Stomach (tissue), 9 donors: Measurements from ENCODE around the gene ACP1. TPM values are rescaled to one million over a fixed set of nuclear protein-coding genes. Genes with fewer than 3 reads are reported as not detected.

ENCODE experiments used
- DNase-seq, 2 donors: peaks; one replicate each; pipeline versions ENCODE4 v3.0.0 to v3.0.0-alpha.2; 2013 to 2019
- H3K27ac ChIP-seq, 5 donors: fragments of 200-600 bp in 4 of 5; sonication (generic) in 4 of 5; one replicate each; pipeline ENCODE4 v1.5.1; 2013 to 2019; ENCODE audit warnings: mild to moderate bottlenecking in 1 of 5, moderate library complexity in 1 of 5
- H3K27me3 ChIP-seq, 3 donors: fragments of 200-600 bp; sonication (generic); one replicate each; pipeline ENCODE4 v1.5.1; 2017 to 2019; ENCODE audit warnings: mixed run types in 1 of 3
- H3K36me3 ChIP-seq, 4 donors: fragments of 200-600 bp; sonication (generic); 1 replicate in 3 of 4; 2 replicates in 1 of 4; pipeline ENCODE4 v1.5.1; 2016 to 2019
- H3K4me1 ChIP-seq, 4 donors: fragments of 200-600 bp; sonication (generic); one replicate each; pipeline ENCODE4 v1.5.1; 2016 to 2019
- H3K4me3 ChIP-seq, 4 donors: fragments of 200-600 bp; sonication (generic) in 3 of 4; one replicate each; pipeline ENCODE4 v1.5.1; 2016 to 2019; ENCODE audit warnings: mild to moderate bottlenecking in 1 of 4
- H3K9me3 ChIP-seq, 4 donors: fragments of 200-600 bp; sonication (generic); one replicate each; pipeline ENCODE4 v1.5.1; 2016 to 2019
- CTCF ChIP-seq, 7 experiments: fragments of 450-650 bp in 4 of 7; fragments of 200-600 bp in 3 of 7; sonication (generic) in 3 of 7; IDR thresholded peaks; one replicate each; pipeline ENCODE4 v1.5.1; 2016 to 2019; ENCODE audit warnings: antibody characterized with exemption in 7 of 7, control low read depth in 2 of 7, mild to moderate bottlenecking in 1 of 7
- EP300 ChIP-seq: sonication (generic); formaldehyde crosslinking; IDR thresholded peaks from one replicate; pipeline ENCODE4 v1.6.1; 2017; ENCODE audit warnings: antibody characterized with exemption
- POLR2A ChIP-seq, 4 donors: fragments of 450-650 bp; IDR thresholded peaks; one replicate each; pipeline ENCODE4 v1.6.1; 2016; ENCODE audit warnings: antibody characterized with exemption in 4 of 4, control low read depth in 2 of 4, mild to moderate bottlenecking in 1 of 4, moderate library complexity in 1 of 4
- POLR2AphosphoS5 ChIP-seq, 3 donors: sonication (generic); formaldehyde crosslinking; IDR thresholded peaks; one replicate each; pipeline ENCODE4 v1.6.1; 2016; ENCODE audit warnings: antibody characterized with exemption in 3 of 3
- WGBS, 5 donors: extraction: QIAGEN DNeasy Blood & Tissue Kit in 3 of 5; methylation state at CpG; one replicate each; pipeline versions ENCODE4 v1.1.5 to v1.1.7; 2013 to 2018; 5-methylcytosine and 5-hydroxymethylcytosine counted together
- intact Hi-C: fragments of 100-400 bp; cut with DNase I; formaldehyde crosslinking; loops from one replicate; pipeline ENCODE4 v1.15.1; 2023; ENCODE audit warnings: low total_unique reads
- polyA plus RNA-seq, 3 donors: library from polyadenylated mRNA; stranded (reverse); fragments of 200-250 nt; gene quantifications; one replicate each; pipeline ENCODE4 v1.2.3, GENCODE V29; 2013
- total RNA-seq, 5 donors: library from RNA; depleted of rRNA; stranded (reverse); fragments of >200 nt; gene quantifications; one replicate each; pipeline versions ENCODE4 v1.1.0 to v1.2.3, GENCODE V29; 2014 to 2016
- donor health status: healthy with polysubstance abuse.
- donor health status: Bipolar disorder and iron deficiency.
- donor health status: healthy.

The ACP1 gene
- total and polyA plus RNA-seq, 8 donors: 21.1 to 183 (median 87.5) TPM

GRCh38 chr2:286035-286434, 21.3 kb downstream of the ACP1 start:
- peaks cover 7 to 21% (median 18%) of the 10 kb centered on the region in 4 donors for H3K36me3 ChIP-seq
- 82 to 90% (median 89%) methylated on average over 6 of the region's 6 CpGs for WGBS, 5 donors

GRCh38 chr2:286774-287392, 22.1 kb downstream of the ACP1 start:
- intact Hi-C loops: no loop called here
- Histone ChIP-seq H3K27me3 (peaks cover 9 to 52% (median 32%) of the 10 kb centered on the region in 3 donors), H3K27ac (peak overlapping the region in 3 of 5 donors; percentile 14 to 71 (median 69)), H3K9me3 (no peaks in the 10 kb centered on the region), H3K4me1 (peaks cover 31 to 54% (median 40%) of the 10 kb centered on the region in 4 donors), H3K4me3 (peak overlapping the region; percentile 50 to 66 (median 56)), H3K36me3 (peaks cover 4 to 13% (median 10%) of the 10 kb centered on the region in 4 donors)
- peak in 1 of 2 donors; percentile 16 for DNase-seq
- WGBS, 5 donors: 21 to 32% (median 28%) methylated on average over 20 of the region's 20 CpGs
- TF ChIP-seq POLR2AphosphoS5 (IDR thresholded peaks at IDR 0.05): no peak
- no peak for TF ChIP-seq EP300
- TF ChIP-seq POLR2A (IDR thresholded peaks at IDR 0.05): no peak
- TF ChIP-seq CTCF (IDR thresholded peaks at IDR 0.05): no peak

More at GRCh38 chr2:286035-286434, 21.3 kb downstream of the ACP1 start:
- Histone ChIP-seq H3K9me3 (no peaks in the 10 kb centered on the region), H3K4me1 (peaks cover 31 to 57% (median 40%) of the 10 kb centered on the region in 4 donors), H3K4me3 (no peak overlapping the region), H3K27ac (no peak overlapping the region), H3K27me3 (peaks cover 9 to 50% (median 32%) of the 10 kb centered on the region in 3 donors)
- TF ChIP-seq POLR2AphosphoS5 (IDR thresholded peaks at IDR 0.05) (no peak), EP300 (no peak), CTCF (IDR thresholded peaks at IDR 0.05) (no peak), POLR2A (IDR thresholded peaks at IDR 0.05) (no peak)
- intact Hi-C loops: no loop called here
- no peak for DNase-seq

- Histone ChIP-seq H3K27ac (peak overlapping the region in 4 of 5 donors; percentile 14 to 71 (median 50)), H3K4me3 (peak overlapping the region; percentile 50 to 66 (median 56)), H3K9me3 (no peaks in the 10 kb centered on the region), H3K36me3 (peaks cover 0 to 8% (median 4%) of the 10 kb centered on the region in 4 donors), H3K27me3 (peaks cover 9 to 52% (median 32%) of the 10 kb centered on the region in 3 donors), H3K4me1 (peaks cover 31 to 54% (median 40%) of the 10 kb centered on the region in 4 donors)
- WGBS, 5 donors: 1% methylated on average over 19 to 46 of the region's 46 CpGs
- intact Hi-C loops: no loop called here
- TF ChIP-seq CTCF (IDR thresholded peaks at IDR 0.05): no peak
- TF ChIP-seq EP300: no peak
- no peak for TF ChIP-seq POLR2A (IDR thresholded peaks at IDR 0.05)
- TF ChIP-seq POLR2AphosphoS5 (IDR thresholded peaks at IDR 0.05): no peak
- DNase-seq: peak; percentile 45 to 78
Observed at GRCh38 chr2:287471-287885, 22.7 kb downstream of the ACP1 start.

GRCh38 chr2:287911-288757, 23.4 kb downstream of the ACP1 start, which contains the start of gene ALKAL2:
TSS of gene ALKAL2 (minus strand) at chr2:288091. CDS start at chr2:287835, 256 bp downstream.
- DNase-seq: peak; percentile 39 to 53
- Histone ChIP-seq H3K27ac (peak within 1 kb of the TSS; percentile 14 to 73 (median 69)), H3K9me3 (no peaks in the 10 kb centered on the region), H3K27me3 (peaks cover 9 to 52% (median 32%) of the 10 kb centered on the region in 3 donors), H3K4me3 (peak within 1 kb of the TSS; percentile 50 to 66 (median 56)), H3K36me3 (peaks cover 0 to 3% (median 0%) of the 10 kb centered on the region in 4 donors), H3K4me1 (peaks cover 31 to 54% (median 40%) of the 10 kb centered on the region in 4 donors)
- intact Hi-C loops: no loop called here
- WGBS, 5 donors: 0 to 3% (median 1%) methylated on average over 36 to 128 of the region's 128 CpGs
- TF ChIP-seq POLR2AphosphoS5 (IDR thresholded peaks at IDR 0.05) (no peak), CTCF (IDR thresholded peaks at IDR 0.05) (no peak), POLR2A (IDR thresholded peaks at IDR 0.05) (no peak), EP300 (no peak)
